GM12873 (cell line): ENCODE data around the gene SHISA6.

Experiments
- TF ChIP-seq, protein P1 (sequence below): IDR thresholded peaks from 2 replicates; pipeline ENCODE4 v1.5.1; 2012; ENCODE audit warnings: low read depth, mild to moderate bottlenecking, moderate library complexity, low read length, control low read depth; ENCODE audit not compliant: insufficient read depth; ENCODE audit errors: missing control alignments

The SHISA6 gene

DNA sequence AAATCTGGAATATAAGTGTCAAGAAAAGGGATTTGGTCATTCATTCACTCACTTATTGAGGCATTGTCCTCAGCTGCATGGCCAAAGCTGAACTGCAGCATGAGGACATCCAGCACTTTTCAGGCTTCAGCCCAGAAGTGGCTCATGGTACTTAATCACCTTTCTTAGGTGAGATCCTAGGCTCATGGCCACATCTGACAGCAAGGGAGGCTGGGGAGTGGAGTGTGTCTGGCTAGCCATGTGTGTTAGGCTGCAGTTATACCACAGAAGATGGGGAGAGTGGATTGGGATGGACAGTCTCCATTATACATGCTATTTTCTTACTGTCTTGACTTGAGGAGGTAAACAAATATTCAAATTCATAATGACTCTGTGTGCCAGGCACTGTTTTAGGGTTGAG, 68.8 kb downstream of the SHISA6 start:
- TF ChIP-seq, protein P1, sequence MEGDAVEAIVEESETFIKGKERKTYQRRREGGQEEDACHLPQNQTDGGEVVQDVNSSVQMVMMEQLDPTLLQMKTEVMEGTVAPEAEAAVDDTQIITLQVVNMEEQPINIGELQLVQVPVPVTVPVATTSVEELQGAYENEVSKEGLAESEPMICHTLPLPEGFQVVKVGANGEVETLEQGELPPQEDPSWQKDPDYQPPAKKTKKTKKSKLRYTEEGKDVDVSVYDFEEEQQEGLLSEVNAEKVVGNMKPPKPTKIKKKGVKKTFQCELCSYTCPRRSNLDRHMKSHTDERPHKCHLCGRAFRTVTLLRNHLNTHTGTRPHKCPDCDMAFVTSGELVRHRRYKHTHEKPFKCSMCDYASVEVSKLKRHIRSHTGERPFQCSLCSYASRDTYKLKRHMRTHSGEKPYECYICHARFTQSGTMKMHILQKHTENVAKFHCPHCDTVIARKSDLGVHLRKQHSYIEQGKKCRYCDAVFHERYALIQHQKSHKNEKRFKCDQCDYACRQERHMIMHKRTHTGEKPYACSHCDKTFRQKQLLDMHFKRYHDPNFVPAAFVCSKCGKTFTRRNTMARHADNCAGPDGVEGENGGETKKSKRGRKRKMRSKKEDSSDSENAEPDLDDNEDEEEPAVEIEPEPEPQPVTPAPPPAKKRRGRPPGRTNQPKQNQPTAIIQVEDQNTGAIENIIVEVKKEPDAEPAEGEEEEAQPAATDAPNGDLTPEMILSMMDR = no peak

DNA sequence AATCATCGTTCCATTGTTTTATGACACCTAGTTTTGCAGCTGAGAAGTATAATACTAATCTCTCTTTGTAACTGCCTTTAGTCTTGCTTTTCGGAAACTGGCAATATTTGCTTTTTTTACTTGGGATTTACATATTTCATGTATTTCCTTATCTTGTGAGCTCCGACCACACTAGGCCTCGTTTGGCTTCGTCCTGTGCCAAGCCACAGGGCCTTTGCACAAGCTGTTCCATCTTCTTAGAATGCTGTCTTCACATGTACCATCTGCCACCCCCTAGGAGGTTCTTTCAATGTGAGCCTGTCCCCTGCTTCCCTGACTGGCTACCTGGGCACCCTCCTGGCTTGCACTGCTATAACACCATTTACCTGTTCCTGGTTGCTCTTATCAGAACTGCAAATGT, 77.2 kb downstream of the SHISA6 start:
- TF ChIP-seq, protein P1 = no peak

DNA sequence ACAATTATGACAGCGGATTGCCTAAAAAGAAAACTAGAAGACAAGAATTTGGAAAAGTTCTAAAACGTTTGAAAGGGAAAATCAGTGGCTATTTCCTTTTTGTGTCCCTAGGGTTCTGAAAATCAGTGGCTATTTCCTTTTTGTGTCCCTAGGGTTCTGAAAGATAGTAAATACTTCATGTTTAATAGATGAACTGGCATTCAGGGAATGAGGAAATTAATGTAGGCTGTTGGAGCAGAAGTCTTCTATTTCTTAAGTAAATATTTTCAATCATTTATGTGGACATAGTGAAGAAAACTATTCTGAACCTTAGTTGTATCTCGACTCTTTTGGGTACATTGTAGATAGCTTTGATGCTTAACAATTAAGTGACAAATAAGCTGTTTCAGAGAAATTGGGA, 78.9 kb downstream of the SHISA6 start:
- TF ChIP-seq, protein P1 = no peak

DNA sequence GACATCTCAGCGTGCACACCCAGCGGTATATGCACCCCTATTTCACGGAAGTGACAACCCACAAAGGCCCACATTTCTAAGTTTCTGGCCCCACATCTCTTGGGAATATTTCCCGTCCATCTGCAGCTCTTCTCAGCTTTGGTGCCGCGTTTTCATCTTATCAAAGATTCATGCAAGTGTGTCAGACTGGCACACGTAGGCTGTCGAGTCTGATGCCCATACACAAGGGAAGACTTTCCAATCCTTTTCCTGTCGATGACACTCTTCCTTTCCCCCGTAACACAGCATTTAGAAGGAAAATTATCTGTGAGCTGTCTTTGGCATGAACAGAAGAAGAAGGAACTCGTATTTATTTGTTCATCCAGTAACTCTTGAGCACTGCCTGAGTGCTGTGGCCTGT, 83.0 kb downstream of the SHISA6 start:
- TF ChIP-seq, protein P1 = no peak

DNA sequence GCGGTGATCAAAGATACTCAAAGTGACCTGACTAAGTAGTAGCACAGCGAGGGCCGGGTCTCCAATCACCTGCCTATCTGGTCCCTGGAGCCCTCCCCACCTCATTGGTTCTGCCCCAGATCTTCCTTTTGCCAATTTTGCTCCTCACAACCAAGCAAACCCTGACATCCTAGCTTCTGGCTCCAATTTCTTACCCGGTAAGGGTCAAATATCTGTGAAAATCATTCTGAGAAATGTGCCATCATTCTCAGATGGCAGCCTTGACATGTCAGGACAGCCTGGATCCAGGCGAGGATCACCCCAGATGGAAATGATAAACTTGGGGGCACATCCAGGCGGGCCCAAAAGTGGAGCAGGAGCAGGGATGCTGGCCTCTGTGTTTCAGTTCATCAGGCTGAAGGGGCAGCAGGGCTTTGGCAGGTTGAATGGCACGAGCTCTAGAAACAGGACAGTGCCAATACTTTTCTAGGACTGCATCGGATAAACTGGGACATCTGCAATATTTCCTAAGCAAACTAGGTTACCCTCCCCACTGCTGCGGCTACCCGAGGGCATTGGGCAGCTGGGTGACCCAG, 83.9 kb downstream of the SHISA6 start:
- TF ChIP-seq, protein P1 = no peak

DNA sequence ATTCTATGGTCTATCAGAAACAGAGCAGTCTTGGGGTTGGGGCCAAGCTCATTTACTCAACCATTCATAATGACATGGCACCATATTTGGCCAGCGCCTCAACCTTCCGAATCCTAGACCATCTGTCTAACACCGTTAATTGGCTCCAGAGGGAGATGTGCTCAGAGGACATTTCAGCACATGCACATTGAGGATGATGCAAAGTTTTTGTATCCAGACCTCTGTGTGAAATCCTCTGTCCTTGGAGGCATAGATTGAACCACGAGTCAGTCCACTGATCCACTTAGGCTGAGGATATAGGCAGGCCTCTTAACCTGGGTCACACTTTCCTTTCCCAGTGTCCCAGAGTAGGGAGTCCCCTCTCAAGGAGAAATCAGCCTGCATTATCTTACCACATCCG, 85.5 kb downstream of the SHISA6 start:
- TF ChIP-seq, protein P1 = no peak

DNA sequence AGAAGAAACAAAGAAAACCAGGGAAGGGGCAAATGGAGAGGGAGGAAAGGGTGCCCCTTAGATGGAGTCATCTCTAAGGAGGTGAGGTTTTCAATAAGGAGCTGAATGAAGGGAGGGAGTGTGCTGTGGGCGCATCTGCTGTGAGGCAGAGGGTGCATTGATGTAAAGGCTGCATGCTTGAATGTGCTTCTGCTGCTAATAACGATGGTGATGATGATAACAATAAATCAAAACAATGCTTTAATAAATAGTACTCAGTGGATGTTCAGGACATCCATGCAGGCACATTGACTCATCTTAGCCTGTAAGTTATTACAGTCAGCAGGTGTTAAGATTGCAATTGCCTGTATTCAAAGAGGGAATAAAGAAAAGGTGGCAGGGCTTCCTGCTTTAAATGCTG, 87.8 kb downstream of the SHISA6 start:
- TF ChIP-seq, protein P1 = no peak

DNA sequence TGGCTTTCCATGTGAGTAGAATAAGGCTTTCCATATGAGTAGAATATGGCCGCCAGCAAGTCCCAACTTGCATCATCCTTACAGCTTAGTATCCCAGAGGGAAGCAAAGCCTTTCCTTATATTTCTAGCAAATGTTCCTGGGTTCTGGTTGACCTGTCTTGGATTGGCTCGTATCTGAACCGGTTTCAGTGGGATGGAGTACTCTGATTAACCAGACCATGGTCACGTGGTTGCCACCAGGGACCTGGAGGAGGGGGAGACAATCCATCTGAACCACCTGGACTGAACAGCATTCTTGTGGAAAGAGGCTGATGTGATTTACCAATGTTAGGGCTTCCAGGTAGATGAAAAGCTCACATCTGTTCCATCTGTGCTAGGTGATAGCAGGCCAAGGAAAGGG, 89.0 kb downstream of the SHISA6 start:
- TF ChIP-seq, protein P1 = no peak
